DMS79 (cell line): ENCODE measurements around the gene SDF4.

ENCODE experiments used
- DNase-seq: peaks from one replicate; lab custom pipeline; 2025; lab: John Stamatoyannopoulos, UW

SDF4 gene

DNA sequence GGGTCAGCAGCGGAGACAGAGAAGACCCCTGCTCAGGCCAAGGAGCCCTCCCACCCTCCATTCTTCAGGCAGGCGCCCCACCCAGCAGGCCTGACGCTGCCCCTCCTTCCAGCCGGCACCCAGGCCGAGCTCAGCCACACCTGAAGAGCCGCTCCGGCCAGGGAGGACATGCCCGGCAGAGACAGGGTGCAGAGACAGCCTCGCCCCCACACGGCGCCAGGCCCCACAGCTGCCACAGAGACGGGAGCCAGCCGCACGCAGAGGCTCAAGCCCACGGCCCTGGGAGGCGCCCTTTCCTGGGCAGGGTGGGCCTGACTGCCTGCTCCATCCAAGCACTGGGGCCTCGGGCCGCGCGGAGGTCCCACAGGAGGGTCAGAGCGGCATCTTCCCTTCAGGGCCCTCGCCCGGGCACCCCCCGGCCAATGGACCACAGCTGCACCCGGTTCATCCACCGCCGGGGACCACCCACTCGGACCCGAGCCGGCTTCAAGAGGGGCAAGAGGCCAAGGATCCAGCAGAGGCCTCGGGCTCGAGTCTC, 52.9 kb downstream of the SDF4 start:
- DNase-seq = no peak

DNA sequence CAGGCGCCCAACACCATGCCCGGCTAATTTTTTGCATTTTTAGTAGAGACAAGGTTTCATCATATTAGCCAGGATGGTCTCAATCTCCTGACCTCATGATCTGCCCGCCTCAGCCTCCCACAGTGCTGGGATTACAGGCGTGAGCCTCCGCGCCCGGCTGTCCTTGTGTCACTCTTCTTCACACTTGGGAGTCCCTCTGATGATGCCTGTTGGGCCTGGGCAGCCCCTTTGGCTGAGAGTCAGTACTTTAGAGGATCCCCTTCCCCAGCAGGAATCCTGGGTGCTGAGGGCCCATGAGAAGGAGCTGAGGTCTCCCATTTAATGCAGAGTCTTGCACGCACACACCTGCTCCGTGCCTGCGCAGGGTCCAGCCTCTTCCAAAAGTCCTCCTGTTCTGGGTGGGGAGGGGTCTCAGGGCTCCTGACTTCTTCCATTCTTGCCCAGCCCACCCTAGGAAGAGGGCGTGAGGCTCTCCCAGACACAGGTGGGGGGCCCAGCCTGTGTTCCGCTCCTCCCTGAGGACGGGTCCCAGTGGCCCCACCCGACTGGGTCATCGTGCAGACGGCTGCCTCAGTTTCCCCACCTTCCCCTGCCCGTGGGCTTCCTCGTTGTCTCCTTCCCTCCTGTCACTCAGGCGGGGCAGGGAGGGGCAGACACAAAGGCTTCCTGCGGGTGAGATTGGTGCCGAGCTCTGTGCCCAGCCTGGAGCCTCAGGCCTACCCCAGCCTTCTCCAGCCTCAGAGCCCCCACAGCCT, 54.2 kb downstream of the SDF4 start:
- no peak for DNase-seq

DNA sequence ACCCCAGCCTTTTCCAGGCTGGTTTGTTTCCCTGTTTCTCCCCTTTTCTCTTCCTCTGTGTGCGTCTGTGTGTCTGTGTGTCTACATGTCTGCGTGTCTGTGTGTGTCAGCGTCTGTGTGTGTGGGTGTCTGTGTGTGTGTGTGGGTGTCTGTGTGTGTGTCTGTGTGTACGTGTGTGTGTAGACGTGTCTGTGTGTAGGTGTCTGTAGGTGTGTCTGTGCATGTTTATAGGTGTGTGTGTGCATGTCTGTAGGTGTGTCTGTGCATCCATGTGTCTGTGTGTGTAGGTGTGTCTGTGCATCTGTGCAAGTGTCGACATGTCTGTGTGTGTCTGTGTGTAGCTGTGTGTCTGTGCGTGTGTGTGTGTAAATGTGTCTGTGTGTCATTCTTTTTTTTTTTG, 54.9 kb downstream of the SDF4 start:
- DNase-seq = no peak

DNA sequence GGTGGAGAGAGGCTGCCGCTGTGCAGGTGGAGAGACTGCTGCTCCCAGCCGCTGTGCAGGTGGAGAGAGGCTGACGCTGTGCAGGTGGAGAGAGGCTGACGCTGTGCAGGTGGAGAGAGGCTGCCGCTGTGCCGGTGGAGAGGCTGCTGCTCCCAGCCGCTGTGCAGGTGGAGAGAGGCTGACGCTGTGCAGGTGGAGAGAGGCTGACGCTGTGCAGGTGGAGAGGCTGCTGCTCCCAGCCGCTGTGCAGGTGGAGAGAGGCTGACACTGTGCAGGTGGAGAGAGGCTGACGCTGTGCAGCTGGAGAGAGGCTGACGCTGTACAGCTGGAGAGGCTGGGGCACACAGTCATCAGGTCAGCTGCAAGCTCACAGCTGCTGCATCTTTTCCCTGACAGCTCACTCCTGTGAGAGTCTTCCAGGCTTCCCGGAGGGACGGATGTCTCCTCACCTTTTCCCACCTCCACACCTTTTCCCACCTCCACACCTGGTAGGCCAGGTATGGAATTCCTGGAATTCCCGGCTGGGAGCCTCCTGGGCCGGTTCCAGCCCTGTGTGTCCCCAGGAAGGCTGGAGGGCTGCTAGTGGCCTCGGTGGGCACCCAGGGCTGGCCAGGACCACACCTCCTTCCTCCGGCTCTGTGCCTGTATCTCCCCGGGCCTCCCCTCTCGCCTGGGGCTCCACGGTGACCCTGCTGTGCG, 55.6 kb downstream of the SDF4 start:
- DNase-seq = peak; percentile 58

DNA sequence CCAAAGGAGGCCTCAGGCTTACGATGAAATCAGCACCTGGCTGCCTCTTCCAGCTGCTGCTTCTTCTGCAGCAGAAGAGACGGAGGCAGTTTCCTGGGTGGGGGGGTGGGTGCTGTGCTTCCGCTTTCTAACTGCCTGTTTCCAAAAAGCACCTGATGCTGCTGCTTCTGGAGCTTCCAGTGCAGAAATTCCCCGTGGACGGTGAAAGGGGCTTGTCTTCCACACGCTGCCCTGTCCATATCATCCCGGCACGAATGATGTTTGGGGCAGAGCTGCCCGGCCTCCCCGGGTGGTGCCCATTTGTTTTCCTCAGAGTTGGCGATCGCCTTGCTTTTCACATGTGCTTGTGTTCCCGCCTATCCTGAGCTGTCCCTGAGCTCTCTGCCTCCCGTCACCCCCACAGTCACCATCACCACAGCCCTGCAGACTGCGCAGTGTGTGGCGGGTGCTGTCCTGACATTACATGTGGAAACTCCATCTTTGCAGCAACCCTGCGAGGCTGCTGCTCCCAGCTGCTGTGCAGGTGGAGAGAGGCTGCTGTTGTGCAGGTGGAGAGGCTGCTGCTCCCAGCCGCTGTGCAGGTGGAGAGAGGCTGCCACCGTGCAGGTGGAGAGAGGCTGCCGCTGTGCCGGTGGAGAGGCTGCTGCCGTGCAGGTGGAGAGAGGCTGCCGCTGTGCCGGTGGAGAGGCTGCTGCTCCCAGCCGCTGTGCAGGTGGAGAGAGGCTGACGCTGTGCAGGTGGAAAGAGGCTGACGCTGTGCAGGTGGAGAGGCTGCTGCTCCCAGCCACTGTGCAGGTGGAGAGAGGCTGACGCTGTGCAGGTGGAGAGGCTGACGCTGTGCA, 56.4 kb downstream of the SDF4 start:
- peak; percentile 68 for DNase-seq

DNA sequence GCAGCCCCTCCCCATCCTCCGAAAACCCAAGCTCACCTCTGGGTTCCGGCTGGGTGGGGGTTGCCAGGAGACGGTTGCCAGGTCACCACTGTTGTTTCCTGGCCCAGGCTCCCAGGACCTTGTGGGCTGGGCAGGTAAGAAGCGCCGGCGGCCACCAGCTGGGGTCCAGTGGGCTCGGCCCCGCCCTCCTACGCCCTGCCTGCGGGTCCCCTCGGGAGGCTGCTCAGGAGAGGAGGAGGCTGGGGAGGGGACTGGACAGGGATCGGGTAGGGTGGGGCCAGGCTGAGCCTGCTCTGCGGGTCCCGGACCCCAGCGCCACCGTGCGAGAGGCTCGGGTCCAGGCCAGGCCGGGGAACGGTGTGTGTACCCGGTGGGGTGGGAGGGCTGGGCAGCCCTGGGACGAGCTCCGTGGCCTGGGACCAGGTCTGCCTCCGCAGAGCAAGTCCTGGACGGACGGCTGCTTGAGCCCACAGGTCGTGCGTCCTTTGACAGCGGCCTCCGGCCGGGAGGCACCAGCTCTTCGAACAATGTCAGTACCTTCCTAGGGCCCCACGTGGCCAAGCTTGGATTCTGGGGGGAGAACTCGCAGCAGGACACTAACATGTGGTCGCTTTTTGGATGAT, 57.9 kb downstream of the SDF4 start, which contains the start of gene TTLL10:
Gene TTLL10, plus strand, starts transcription at position 88 of the 623 bp plus-strand sequence. CDS start 5,336 bp downstream, outside the sequence.
- DNase-seq = no peak

DNA sequence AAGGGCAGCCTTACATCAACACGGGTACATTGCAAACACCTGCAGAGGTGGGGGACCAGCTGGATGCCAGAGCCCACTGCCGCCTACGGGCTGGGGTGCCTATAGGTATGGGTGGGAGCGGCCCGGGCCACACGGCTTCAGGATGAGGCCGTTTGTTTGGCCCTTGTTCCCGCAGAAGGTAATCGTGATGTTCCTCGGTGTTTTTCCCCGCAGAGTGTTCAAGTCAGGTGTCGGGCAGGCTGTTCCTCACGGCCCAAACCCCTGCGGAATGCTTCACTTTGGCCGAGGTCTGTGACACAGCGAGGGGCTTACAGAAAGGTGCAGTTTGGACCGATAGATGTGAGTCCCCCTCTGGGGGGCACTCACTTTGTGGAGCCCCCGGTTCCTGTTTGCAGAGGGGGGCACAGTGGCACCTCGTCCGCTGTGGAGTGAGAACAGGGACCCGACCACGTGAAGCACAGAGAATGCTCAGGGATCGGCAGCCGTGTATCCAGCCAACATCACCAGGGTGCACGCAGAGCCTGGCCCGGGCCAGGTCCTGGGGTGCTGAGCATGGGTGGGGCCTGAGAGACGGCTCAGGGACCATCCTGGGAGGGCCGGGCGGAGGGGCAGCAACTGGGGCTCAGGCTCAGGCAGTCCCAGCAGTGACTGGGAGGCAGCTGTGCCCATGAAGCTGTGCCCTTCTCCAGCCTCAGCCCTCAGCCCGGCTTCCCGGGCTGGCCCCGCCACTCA, 58.6 kb downstream of the SDF4 start:
- no peak for DNase-seq

DNA sequence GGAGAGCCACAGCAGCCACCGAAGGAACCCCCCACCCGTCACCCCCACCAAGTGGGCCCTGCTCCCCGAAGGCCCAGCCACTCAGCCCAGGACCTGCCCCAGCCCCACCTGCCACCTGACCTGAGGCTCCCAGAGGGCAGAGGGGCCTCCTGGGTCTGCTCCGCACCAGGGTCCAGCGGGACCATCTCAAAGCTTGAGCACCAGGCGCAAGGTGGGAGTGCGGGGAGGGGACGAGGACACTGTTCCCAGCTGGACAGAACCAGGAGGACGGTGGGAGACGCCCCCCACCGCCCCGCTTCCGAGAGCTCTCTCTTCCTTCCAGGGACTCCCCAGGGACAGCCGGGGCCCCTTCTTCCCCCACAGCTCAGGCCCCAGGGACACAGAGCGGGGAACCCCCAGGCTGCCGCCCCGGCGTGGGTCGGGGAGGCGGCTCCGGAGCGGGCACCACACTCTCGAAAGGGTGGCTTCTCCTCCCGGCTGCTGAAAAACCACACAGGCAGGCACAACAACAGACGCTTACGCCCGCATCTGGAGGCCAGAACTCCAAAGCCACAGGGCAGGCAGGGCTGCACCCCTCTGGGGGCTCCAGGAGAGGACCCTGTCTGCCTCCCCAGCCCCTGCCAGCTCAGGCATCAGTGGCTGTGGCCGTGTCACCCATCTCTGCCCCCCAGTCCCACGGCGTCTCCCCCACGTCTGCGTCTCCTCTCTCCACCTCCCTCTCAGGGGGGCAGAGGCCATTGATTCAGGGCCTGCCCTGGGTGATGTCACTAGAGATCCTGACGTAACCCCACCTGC, 60.1 kb downstream of the SDF4 start:
- no peak for DNase-seq

DNA sequence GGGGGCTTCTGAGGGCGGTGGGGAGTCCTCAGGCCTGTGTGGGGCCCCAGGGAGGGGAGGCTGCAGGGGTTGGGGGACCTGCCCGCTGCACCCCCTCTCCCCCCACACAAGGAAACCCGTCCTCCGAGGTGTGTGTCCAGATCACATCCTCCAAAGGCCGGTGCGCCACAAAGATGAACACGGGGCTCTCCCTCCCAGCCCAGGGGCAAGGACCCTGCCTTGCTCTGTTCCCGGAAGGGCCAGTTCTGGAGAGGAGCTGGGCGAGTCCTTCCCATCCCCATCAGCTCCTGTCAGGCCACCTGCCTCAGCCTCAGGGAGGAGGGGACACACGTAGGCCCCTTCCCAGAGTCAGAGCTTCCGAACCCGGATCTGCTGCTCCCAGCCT, 60.6 kb downstream of the SDF4 start:
- DNase-seq = no peak

DNA sequence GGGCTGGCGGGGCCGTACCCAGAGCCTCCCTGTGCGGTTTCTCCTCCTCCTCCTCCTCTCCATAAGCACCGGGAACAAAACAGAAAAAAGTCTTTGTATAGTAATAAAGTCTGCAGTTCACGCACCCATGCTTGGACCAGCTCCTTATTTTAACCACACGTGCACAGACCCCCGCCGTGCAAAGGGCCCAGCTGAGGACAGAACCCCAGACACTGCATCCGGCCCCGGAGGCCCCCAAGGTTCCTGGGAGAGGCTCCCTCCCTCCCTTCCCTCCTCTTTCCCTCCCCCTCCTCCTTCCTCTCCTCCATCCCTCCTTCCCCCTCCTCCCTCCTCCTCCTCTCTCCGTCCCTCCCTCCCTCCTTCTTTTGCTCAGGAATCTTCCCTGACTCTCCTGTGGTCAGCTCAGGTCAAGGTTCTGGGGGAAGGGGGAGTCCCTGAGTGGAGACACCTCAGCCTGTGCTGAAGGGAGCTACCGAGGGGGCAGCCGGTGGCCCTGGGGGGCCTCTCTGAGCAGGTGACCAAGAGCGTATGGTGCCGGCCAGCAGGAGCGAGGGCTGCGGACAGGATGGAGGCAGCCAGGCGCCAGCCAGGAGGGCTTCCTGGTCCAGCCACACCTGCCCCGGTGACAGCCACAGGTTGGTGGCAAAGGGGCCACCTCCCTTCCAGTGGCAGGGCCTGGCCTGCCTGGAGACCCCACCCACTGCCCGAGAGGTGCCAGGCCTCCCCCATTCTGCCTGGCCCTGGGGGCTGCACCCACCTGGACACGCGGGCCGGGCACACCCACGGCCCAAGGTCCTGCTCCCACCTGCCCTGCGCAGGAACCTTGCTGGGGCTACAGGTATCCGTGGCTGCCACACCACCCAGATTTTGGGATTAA, 61.3 kb downstream of the SDF4 start:
- DNase-seq = no peak

DNA sequence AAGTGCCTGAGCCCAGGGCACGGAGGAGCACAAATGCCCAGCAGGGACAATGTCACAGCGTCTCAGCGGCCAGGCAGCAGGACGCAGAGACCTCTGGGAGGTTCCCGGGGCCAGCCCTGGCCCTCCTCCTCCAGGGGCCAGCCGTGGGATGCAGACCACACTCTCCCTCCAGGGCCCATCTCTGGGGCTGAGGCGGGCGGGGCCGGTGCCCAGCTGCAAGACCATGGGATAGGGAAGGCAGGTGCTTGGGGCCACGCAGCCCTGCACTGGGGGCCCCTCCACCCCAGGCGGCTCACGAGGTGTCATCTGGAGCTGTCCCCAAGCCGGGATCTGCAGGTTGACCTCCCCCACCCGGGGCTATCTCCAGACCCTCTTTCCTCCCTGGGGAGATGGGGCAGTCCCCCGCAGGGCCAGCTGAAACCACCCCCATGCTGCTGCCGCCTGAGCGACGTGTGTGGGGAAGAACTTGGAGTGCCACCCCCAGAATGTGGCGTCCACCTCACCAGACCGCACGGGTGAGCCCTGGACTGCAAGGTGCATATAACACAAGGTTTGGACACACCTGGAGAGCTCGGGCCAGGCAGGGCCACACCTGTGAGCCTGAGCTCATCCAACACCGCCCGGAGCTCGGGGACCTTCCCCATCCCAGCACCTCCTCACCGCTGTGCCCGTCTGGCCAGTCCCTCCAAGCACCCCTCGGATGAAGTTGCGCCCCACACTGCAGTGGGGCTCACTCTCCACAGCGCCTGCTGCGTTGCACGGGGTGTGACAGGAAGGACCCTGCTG, 62.2 kb downstream of the SDF4 start:
- DNase-seq = no peak

DNA sequence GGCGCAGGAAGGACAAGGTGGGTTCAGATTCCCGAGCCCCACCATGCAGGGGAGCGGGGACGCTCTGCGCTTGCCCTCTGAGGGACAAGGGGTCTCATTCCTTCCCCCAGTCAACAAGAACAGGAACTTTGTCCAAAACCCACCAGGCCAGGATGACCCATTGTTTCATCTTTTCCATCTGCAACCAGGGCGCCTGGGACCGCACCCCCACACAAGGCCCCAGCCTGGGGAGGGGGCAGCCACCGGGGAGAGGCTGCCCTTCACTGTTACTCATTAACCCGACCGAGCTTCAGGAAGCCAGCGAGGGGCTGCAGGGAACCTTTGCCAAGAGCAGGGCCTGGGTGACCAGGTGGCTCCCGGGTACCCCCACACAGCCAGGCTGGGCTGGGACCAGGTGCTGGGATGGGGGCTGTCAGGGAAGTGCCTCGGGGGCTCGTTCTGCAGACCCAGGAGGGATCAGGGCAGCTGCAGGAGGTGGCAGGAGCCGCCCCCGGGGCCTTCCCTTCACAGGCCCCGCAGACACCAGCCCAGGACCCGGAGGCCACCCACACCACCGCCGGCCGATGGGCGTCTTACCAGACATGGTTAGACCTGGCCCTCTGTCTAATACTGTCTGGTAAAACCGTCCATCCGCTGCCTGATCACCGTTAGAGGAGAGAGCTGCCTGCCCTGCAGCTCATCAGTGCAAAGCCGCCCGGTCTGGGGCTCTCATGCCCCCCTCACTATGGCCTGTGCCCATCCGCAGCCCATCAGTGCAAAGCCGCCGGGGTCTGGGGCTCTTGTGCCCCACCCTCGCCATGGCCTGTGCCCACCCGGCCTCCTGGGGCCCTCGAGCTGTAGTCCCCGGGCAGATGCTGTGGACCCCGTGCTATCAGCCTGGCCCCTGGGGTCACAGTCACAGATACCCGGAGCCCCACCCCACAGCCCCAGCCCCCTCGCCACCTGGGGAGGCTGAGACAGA, 63.1 kb downstream of the SDF4 start:
- no peak for DNase-seq

DNA sequence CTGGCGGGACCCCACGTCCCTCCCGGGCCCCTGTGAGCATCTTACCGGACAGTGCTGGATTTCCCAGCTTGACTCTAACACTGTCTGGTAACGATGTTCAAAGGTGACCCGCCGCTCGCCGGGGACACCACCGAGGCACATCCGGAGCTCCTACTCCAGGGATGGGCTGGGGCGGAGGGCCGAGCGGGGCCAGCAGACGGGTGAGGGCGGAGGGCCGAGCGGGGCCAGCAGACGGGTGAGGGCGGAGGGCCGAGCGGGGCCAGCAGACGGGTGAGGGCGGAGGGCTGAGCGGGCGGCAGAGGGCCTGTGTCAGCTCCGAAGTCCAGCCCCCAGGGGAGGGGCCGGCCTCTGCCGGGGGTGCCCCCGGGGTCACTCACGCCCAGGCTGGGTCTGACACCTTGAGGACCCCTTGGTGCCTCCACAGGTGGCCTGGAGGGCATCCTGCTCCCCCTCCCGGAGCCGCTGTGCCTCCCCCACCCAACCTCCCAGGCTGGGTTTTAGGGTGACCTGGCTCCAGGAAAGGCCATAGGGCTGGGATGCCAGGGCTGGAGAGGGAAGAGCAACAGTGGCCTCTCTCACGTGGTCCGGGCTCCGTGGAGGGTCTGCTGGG, 63.9 kb downstream of the SDF4 start:
- no peak for DNase-seq

DNA sequence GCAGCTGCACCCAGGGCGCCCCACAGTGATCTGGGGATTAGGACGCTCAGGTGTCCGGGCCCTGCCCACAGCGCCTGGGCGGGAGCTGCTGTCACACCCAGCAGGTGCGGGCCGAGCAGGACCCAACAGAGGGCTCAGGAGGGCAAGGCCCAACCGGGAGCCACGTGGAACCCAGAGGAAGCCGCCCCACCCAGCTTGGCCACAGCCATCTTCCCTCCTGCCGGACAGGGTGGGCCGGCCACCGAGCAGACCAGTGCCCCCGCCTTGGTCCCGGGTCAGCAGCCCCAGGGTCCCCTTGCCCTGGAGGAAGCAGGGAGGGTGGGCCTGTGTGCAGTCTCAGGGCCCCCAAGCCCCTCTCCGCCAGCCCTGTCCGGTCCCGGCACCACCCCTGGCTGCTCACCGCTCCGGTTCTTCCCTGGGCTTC, 64.4 kb downstream of the SDF4 start:
- no peak for DNase-seq
